Stomach smooth muscle (tissue), 2 donors: ENCODE measurements around the gene PRSS27.
"Not testable (repeated sequence)": the region's sequence is repeated elsewhere in the genome, so short reads cannot be mapped to it uniquely, and the experiment has no call there.

Experiments used
- H3K27ac ChIP-seq: one replicate; pipeline ENCODE4 v1.7.0; 2013; ENCODE audit warnings: mild to moderate bottlenecking, low read length, inconsistent platforms
- H3K27me3 ChIP-seq, 2 donors: one replicate each; pipeline ENCODE4 v1.7.0; 2013; ENCODE audit warnings: low read length in 2 of 2; ENCODE audit not compliant: insufficient read depth in 2 of 2, control insufficient read depth in 1 of 2
- H3K36me3 ChIP-seq, 2 donors: one replicate each; pipeline ENCODE4 v1.7.0; 2013; ENCODE audit warnings: low read length in 2 of 2; ENCODE audit not compliant: control insufficient read depth in 2 of 2, insufficient read depth in 2 of 2
- H3K4me1 ChIP-seq: one replicate; pipeline ENCODE4 v1.7.0; 2013; ENCODE audit warnings: low read length; ENCODE audit not compliant: control insufficient read depth, insufficient read depth
- H3K4me3 ChIP-seq, 2 donors: one replicate each; pipeline ENCODE4 v1.7.0; 2013; ENCODE audit warnings: low read length in 2 of 2
- H3K9ac ChIP-seq, 2 donors: one replicate each; pipeline ENCODE4 v1.7.0; 2013; ENCODE audit warnings: low read length in 2 of 2, mild to moderate bottlenecking in 1 of 2
- H3K9me3 ChIP-seq, 2 donors: one replicate each; pipeline ENCODE4 v1.7.0; 2013; ENCODE audit warnings: low read length in 2 of 2; ENCODE audit not compliant: control insufficient read depth in 2 of 2
- donor health status: healthy.
- donor health status: Pancreatic carcinoma.

Gene PRSS27

DNA sequence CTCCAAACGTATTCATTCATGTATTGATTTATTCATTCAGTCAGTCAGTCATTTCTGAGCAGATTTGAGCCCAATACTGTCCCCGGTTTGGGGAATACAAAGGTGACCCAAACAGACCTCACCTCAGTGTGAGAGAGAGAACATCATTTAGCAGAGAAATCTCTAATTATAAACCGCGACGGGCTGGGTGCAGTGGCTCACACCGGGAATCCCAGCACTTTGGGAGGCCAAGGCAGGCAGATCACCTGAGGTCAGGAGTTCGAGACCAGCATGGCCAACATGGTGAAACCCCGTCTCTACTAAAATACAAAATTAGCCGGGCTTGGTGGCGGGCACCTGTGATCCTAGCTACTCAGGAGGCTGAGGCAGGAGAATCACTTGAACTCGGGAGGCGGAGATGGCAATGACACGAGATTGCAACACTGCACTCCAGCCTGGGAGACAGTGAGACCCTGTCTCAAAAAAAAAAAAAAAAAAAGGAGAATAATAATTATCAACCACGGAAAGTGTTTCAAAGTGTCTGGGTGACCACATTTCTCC, 1.7 kb upstream of the PRSS27 start:
- peak overlapping the region in 1 of 2 donors; percentile 4 for H3K9ac ChIP-seq
- not testable (repeated sequence) for H3K4me1 ChIP-seq

DNA sequence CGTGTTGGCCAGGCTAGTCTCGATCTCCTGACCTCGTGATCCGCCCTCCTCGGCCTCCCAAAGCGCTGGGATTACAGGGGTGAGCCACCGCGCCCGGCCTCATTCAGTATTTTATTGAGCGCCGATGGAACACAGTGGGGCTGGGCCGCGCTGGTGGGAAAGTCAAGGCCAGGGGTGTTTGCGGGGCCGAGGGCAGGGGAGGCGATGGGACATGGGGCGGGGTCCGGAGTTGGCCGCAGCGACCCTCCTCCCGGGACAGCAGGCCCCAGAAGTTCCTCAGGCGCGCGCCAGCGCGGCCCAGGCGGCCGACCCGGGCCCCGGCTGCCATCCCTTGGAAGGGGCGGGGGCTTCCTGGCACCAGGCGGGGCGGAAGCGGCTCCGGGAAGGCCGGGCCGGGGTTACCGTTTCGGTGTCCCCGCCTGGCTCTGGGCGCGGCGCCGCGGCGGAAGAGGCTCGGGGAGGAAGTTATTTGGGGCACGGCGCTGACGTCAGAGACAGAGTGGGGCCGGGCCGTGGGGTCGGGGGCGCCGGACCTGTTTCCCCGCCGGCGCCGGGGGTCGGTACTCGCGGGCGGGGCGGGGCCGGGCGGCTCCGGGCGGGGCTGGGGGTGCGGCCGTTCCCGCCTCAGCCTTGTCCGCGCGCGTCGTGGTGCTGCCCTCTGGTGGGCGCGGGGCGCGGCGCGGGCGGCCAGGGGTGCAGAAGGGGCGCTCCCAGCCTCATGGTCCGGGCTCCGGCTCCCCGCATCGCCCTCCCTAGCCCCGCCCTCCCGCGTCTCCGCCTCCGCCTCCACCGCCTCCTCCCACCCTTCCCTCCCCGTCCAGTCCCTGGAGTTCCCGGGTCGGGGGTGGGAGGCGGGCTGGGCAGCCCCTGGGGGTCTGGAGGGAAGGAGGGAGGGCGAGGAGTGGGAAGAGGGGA, 952 bp upstream of the PRSS27 start:
- Histone ChIP-seq H3K4me3 (peak overlapping the region; percentile 44 to 73), H3K27me3 (peaks cover 0 to 8% of the 10 kb centered on the region in 2 donors), H3K4me1 (no peaks in the 10 kb centered on the region), H3K36me3 (no peaks in the 10 kb centered on the region), H3K9ac (peak overlapping the region in 1 of 2 donors; percentile 58), H3K9me3 (no peaks in the 10 kb centered on the region), H3K27ac (no peak overlapping the region)

More for the DNA sequence above, 1.7 kb upstream of the PRSS27 start:
- H3K27ac ChIP-seq, H3K27me3 ChIP-seq, H3K9me3 ChIP-seq, H3K36me3 ChIP-seq: not testable (repeated sequence)
- peak overlapping the region; percentile 44 to 73 for H3K4me3 ChIP-seq

DNA sequence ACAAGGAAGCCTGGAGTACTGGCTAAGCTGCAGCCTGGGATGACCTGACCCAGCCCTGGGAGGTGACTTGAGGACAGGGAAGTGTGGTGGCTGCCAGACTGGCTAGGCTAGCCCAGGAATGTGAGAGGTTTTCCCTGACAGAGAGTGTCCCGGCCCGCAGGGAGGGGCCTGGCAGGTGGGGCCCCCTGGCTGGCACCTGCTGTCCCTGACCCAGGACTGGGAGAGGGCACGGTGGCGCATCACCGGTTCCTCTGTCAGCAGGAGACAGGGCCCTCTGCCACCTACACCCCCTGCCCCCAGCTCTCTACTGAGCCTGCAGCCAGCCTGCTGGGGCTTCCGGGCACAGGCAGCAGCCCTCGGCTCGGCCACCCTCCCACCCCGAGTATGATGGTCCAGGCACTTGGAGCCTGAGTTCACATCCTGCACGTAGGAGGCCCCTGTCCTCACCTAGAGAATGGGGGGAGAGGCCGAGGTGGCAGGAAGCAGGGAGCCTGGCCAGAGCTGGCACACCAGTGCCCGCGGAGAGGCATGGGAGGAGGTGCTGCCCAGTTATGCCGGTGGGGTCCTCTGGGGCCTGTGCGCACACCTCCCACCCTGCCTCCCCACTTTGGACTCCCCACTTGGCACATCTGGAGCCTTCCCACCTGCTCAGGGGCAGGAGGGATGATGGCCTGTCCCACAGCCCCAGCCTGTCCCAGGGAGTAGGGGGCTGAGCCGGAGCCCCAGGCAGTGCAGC, 528 bp downstream of the PRSS27 start:
- Histone ChIP-seq H3K27ac (no peak overlapping the region), H3K4me3 (no peak overlapping the region), H3K9ac (no peak overlapping the region)

DNA sequence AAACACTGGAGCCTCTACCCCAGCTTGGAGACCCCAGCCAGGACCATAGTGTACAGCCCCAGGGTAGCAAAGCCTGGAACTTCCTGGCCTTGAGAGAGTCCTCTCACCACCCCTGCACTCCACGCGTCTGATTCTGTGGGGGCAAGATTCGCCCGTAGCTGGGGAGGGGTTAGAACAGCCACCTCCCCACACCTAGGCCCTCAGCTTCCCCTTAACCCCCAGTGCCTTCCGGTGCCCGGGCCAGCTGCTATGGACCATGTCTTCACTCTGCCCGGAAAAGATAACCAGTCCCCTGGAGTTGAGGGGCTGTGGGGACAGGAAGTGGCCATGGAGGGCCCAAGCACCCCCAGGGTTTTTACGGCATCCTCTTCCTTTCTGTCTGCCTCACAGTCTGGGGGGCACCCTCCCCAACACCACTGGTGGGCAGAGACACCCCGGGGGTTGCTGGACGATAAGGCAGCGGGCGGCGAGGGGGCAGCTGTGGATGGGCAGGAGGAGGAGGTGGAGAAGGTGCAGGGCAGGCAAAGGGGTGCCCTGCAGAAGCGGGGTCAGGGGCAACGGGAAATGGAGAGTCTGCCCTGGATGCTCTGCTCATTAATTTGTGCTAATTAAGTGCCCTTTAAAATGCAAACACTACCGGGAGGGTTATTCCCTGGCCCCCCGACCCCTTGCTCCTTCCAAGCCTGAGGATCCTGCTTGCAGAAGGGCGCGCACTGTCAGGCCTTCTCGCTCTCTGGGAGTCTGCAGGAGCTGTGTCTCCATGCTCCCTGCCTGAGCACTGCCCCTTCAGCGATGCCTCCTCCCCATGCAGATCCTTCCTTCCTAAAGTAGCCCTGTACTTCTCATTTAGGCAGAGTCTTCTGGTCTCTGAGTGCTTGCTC, 2.4 kb downstream of the PRSS27 start:
- Histone ChIP-seq H3K9ac (no peak overlapping the region), H3K4me3 (no peak overlapping the region), H3K27ac (no peak overlapping the region), H3K36me3 (no peaks in the 10 kb centered on the region), H3K9me3 (no peaks in the 10 kb centered on the region), H3K4me1 (peaks cover 5% of the 10 kb centered on the region), H3K27me3 (peaks cover 2 to 5% of the 10 kb centered on the region in 2 donors)

More for the DNA sequence above, 528 bp downstream of the PRSS27 start:
- H3K4me1 ChIP-seq = peaks cover 5% of the 10 kb centered on the region
- H3K27me3 ChIP-seq = peaks cover 2 to 5% of the 10 kb centered on the region in 2 donors
- H3K36me3 ChIP-seq = no peaks in the 10 kb centered on the region
- H3K9me3 ChIP-seq = no peaks in the 10 kb centered on the region

DNA sequence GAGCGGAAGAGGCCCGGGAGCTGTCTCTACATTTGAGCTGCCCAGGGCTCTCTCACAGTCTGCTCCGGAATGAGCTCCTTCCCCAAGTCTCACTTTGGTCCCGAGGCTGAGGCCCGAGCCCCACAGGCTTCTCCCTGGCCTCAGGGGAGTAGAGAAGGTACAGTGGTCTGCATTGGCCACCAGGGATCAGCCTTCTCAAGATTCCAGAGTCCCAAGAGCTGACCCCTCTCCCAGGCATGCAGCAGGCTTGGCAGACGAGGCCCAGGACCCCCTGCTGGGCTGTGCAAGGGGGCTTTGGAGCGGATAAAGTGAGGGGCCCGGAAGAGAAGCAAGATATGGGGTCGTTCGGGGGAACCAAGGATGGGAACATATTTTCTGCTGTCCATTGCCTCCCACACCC, 3.1 kb downstream of the PRSS27 start:
- H3K36me3 ChIP-seq = no peaks in the 10 kb centered on the region
- H3K27me3 ChIP-seq = peaks cover 2 to 5% of the 10 kb centered on the region in 2 donors

DNA sequence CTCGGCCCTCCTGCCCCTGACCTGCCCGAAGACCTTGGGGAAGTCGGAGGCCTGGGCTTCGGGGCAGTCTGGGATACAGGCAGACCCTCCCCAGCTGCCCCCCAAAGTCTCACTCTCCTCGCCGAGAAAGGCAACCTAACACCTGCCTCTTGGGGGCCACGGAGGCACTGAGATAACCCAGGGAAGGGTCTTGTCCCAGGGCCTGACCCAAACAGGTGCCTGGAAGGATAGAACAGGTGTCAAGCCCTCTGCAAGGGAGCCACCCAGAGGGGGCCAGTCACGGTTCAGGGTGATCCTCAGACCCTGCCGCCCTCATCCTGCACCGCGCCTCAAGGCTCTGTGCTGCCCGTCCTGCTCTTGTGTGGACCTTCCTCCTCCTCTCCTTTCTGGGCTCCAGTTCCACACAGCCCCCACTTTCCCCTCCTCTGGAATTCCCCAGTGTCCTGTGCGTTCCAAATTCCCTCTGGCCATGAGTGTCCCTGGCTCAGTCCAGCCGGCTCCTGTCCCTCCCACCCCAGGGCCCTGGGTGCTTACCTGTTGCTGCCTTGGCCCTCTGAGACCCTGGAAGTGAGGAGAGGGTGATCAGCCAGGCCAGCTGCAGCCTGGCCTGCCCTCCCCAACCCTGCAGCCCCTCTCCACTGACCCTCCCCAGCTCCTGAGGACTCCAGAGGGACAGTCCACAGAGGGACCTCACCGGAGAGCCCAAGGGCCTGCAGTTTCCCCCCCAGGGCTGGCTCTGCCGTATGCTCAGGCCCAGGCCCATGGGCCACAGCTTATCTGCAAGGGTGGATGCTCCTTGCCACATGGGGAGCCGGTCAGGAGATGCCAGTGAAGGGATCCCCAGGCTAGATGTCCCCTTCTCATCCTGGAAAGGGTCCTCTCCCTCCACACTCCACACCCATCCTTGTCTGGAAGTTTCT, 3.8 kb downstream of the PRSS27 start:
- H3K9ac ChIP-seq = no peak overlapping the region
- H3K4me3 ChIP-seq = no peak overlapping the region
- peaks cover 2 to 5% of the 10 kb centered on the region in 2 donors for H3K27me3 ChIP-seq
- no peaks in the 10 kb centered on the region for H3K9me3 ChIP-seq
- peaks cover 5% of the 10 kb centered on the region for H3K4me1 ChIP-seq
- no peaks in the 10 kb centered on the region for H3K36me3 ChIP-seq
- no peak overlapping the region for H3K27ac ChIP-seq

More for the DNA sequence above, 3.1 kb downstream of the PRSS27 start:
- Histone ChIP-seq H3K4me1 (peaks cover 5% of the 10 kb centered on the region), H3K9ac (no peak overlapping the region), H3K9me3 (no peaks in the 10 kb centered on the region), H3K27ac (no peak overlapping the region), H3K4me3 (no peak overlapping the region)

DNA sequence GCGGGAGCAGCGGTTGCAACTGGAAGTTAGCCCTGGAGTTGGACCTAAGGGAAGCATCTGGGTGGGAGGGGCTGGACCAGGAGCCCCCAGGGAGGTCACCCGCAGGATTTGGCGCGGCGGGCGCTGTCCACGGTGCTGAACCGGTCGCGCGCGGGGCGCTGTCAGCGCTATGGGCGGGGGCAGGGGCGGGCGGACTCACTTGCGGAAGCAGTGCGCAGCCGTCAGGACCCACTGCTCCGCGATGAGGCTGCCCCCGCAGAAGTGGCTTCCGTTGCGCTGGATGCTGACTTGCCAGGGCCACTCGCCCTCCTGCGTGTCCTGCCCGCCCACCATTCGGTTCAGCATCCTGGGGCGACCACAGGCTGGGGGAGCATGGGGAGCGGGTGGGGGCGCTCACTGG, 4.5 kb downstream of the PRSS27 start:
- H3K27me3 ChIP-seq = peaks cover 2 to 5% of the 10 kb centered on the region in 2 donors
- no peaks in the 10 kb centered on the region for H3K9me3 ChIP-seq
- peaks cover 5% of the 10 kb centered on the region for H3K4me1 ChIP-seq
- H3K4me3 ChIP-seq = no peak overlapping the region
- H3K27ac ChIP-seq = no peak overlapping the region
- H3K36me3 ChIP-seq = no peaks in the 10 kb centered on the region
- H3K9ac ChIP-seq = no peak overlapping the region

DNA sequence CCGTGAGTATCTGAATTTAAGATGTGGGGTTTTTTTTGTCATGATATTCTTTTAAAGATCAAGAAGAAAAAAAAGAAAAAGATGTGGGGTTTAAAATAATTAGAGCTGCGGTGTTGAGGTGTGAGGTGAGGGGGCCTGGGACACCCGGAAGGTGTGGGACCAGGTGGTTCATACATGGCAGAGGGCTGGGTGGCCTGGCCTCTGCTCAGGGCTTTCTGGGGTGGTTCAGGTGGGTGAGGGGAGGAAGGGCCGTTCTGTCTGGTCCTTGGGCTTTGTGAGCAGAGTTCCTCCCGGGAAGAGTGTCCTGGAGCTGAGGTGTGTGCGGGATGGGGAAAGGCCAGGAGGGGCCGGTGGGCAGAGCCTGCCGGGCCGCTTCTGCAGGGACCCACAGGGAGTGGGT, 5.0 kb downstream of the PRSS27 start:
- H3K27me3 ChIP-seq = peaks cover 2 to 5% of the 10 kb centered on the region in 2 donors
- H3K4me3 ChIP-seq = no peak overlapping the region

DNA sequence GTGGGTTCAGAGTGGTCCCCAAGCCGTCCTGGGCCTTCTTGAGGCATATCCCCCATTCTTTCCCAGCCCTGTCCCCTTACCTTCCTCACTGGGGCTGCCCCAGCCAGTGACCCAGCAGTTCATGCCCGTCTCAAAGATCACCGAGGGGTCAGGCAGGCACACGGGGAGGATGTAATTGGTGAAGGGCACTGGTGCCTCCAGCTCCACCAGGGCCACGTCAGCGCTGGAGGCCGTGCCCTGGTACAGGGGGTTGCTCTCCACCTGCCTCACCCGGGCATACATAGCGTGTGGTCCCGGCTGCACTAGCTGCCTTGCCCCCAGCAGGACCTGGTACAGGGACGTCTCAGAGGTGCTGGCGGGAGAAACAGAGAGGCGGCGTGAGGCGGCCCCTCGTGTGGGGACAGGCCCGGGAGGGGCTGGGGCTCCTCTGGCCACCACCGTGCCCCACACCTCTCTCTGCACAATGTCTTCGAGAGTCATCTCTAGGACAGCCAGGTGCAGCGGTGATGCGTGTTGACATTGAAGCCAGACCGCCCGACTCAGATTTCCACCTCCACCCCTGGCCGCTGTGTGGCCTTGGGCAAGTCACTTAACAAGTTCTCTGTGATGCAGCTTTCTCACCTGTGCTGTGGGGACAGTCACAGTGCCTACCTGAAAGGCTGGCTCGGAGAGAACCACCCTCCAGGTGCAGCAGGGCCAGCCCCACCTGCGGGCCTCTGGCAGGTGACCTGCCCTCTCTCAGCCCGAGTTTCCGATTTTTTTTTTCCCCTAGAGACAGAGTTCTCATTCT, 5.8 kb downstream of the PRSS27 start:
- no peak overlapping the region for H3K4me3 ChIP-seq
- H3K36me3 ChIP-seq = no peaks in the 10 kb centered on the region
- no peak overlapping the region for H3K9ac ChIP-seq
- no peaks in the 10 kb centered on the region for H3K9me3 ChIP-seq
- peaks cover 2 to 5% of the 10 kb centered on the region in 2 donors for H3K27me3 ChIP-seq
- H3K4me1 ChIP-seq = peaks cover 5% of the 10 kb centered on the region
- no peak overlapping the region for H3K27ac ChIP-seq

More for the DNA sequence above, 5.0 kb downstream of the PRSS27 start:
- Histone ChIP-seq H3K4me1 (peaks cover 5% of the 10 kb centered on the region), H3K9me3 (no peaks in the 10 kb centered on the region), H3K36me3 (no peaks in the 10 kb centered on the region), H3K9ac (no peak overlapping the region), H3K27ac (no peak overlapping the region)
